HTR-8/SVneo (cell line): Measurements from ENCODE around the gene ANKK1.

Experiments used
- DNase-seq: peaks from one replicate; pipeline ENCODE4 v3.0.0; 2011; ENCODE audit warnings: low spot score, mixed read lengths; ENCODE audit not compliant: insufficient read length
- FAIRE-seq: peaks from 2 replicates; lab custom pipeline; 2011; peaks lifted over from hg19 to GRCh38; lab: Jason Lieb, UNC

The ANKK1 gene

GRCh38 chr11:113375402-113375801, 12.2 kb upstream of the ANKK1 start:
- peak; percentile 44 for FAIRE-seq
- no peak for DNase-seq

- DNase-seq (no peak), FAIRE-seq (peak; percentile 16)
Measured at GRCh38 chr11:113376156-113376555, 11.4 kb upstream of the ANKK1 start.

GRCh38 chr11:113377681-113378412, 9.7 kb upstream of the ANKK1 start:
- DNase-seq (no peak), FAIRE-seq (no peak)

- DNase-seq (no peak), FAIRE-seq (no peak)
Measured at GRCh38 chr11:113378692-113379091, 8.9 kb upstream of the ANKK1 start.

GRCh38 chr11:113382121-113382520, 5.5 kb upstream of the ANKK1 start:
- DNase-seq (no peak), FAIRE-seq (no peak)

- peak; percentile 83 for DNase-seq
- FAIRE-seq: peak; percentile 82
Measured at GRCh38 chr11:113384551-113384950, 3.0 kb upstream of the ANKK1 start.

GRCh38 chr11:113385749-113386148, 1.8 kb upstream of the ANKK1 start:
- FAIRE-seq (no peak), DNase-seq (no peak)

GRCh38 chr11:113386866-113387265, 713 bp upstream of the ANKK1 start:
- DNase-seq (no peak), FAIRE-seq (no peak)

GRCh38 chr11:113389272-113389671, 1.7 kb downstream of the ANKK1 start:
- FAIRE-seq (no peak), DNase-seq (no peak)

GRCh38 chr11:113392236-113392921, 4.8 kb downstream of the ANKK1 start:
- DNase-seq: no peak
- no peak for FAIRE-seq

- FAIRE-seq (no peak), DNase-seq (no peak)
Measured at GRCh38 chr11:113393501-113393985, 6.0 kb downstream of the ANKK1 start.

GRCh38 chr11:113394919-113395318, 7.3 kb downstream of the ANKK1 start:
- no peak for FAIRE-seq
- DNase-seq: no peak

- DNase-seq (no peak), FAIRE-seq (no peak)
Measured at GRCh38 chr11:113395782-113396336, 8.3 kb downstream of the ANKK1 start.

- DNase-seq (no peak), FAIRE-seq (no peak)
Measured at GRCh38 chr11:113396690-113397089, 9.1 kb downstream of the ANKK1 start.

- FAIRE-seq: no peak
Measured at GRCh38 chr11:113397212-113397611, 9.6 kb downstream of the ANKK1 start.

GRCh38 chr11:113397821-113398220, 10.2 kb downstream of the ANKK1 start:
- no peak for FAIRE-seq
- DNase-seq: no peak

More at GRCh38 chr11:113397212-113397611, 9.6 kb downstream of the ANKK1 start:
- DNase-seq: no peak

- DNase-seq (no peak), FAIRE-seq (no peak)
Measured at GRCh38 chr11:113398669-113399430, 11.3 kb downstream of the ANKK1 start.

GRCh38 chr11:113400631-113401230, 13.2 kb downstream of the ANKK1 start:
- no peak for FAIRE-seq
- DNase-seq: no peak

- DNase-seq: peak; percentile 83
Measured at GRCh38 chr11:113401718-113402117, 14.1 kb downstream of the ANKK1 start.

GRCh38 chr11:113404859-113405430, 17.4 kb downstream of the ANKK1 start:
- FAIRE-seq: no peak
- no peak for DNase-seq

More at GRCh38 chr11:113401718-113402117, 14.1 kb downstream of the ANKK1 start:
- FAIRE-seq: peak; percentile 70
